Middle frontal gyrus (tissue), 1 donor: Measurements from ENCODE around the gene CPSF4.
A peak's percentile ranks its signal among the peaks of the same experiment; 100 is the strongest.

Experiments
- DNase-seq: peaks from one replicate; pipeline ENCODE4 v3.0.0-alpha.2; 2015; ENCODE audit warnings: low spot score; ENCODE audit errors: extremely low spot score

CPSF4 gene

GRCh38 chr7:99438573-99439480 lies at the start of gene CPSF4, which contains the start of gene PTCD1:
Gene CPSF4 (plus strand): TSS chr7:99438943. CDS start chr7:99439083, 140 bp downstream.
Gene PTCD1 (minus strand): TSS chr7:99438798. CDS start chr7:99435242, 3,556 bp downstream.
- DNase-seq = peak; percentile 89

GRCh38 chr7:99389772-99390171 lies 49.0 kb upstream of the CPSF4 start:
- DNase-seq = no peak

GRCh38 chr7:99390941-99391602 lies 47.7 kb upstream of the CPSF4 start:
- DNase-seq = no peak

GRCh38 chr7:99392046-99392445 lies 46.7 kb upstream of the CPSF4 start:
- DNase-seq = no peak

GRCh38 chr7:99392659-99393354 lies 45.9 kb upstream of the CPSF4 start:
- no peak for DNase-seq

- DNase-seq = no peak
Measured at GRCh38 chr7:99393355-99394187, 45.2 kb upstream of the CPSF4 start.

- no peak for DNase-seq
Measured at GRCh38 chr7:99394188-99394502, 44.6 kb upstream of the CPSF4 start.

- DNase-seq = no peak
Measured at GRCh38 chr7:99395616-99396327, 43.0 kb upstream of the CPSF4 start.

- DNase-seq = no peak
Measured at GRCh38 chr7:99396418-99397296, 42.1 kb upstream of the CPSF4 start.

GRCh38 chr7:99397297-99397983 lies 41.3 kb upstream of the CPSF4 start:
- no peak for DNase-seq

GRCh38 chr7:99398891-99399445 lies 39.8 kb upstream of the CPSF4 start:
- no peak for DNase-seq

- DNase-seq = no peak
Measured at GRCh38 chr7:99399597-99399996, 39.1 kb upstream of the CPSF4 start.

- no peak for DNase-seq
Measured at GRCh38 chr7:99402854-99403253, 35.9 kb upstream of the CPSF4 start.

GRCh38 chr7:99403764-99404163 lies 35.0 kb upstream of the CPSF4 start:
- DNase-seq = no peak

- DNase-seq = no peak
Measured at GRCh38 chr7:99404235-99404976, 34.3 kb upstream of the CPSF4 start.

GRCh38 chr7:99404977-99405320 lies 33.8 kb upstream of the CPSF4 start:
- DNase-seq = no peak

GRCh38 chr7:99406557-99406956 lies 32.2 kb upstream of the CPSF4 start:
- no peak for DNase-seq

GRCh38 chr7:99407872-99408378 lies 30.8 kb upstream of the CPSF4 start:
- peak; percentile 21 for DNase-seq
